Activated CD4-positive, alpha-beta T cell treated with anti-CD3 and anti-CD28 coated beads, Interleukin-10, Interleukin-2, amounts not matched to agents 100 ng/mL and 50 ng/mL, durations not matched to agents 16 hours and 8 hours (primary cell): Measurements from ENCODE around the gene CAST.
"Not testable (repeated sequence)": the region's sequence is repeated elsewhere in the genome, so short reads cannot be mapped to it uniquely, and the experiment has no call there.

Source experiments
- DNase-seq: peaks from one replicate; pipeline ENCODE4 v3.0.0-alpha.2; 2020

Gene CAST

DNA sequence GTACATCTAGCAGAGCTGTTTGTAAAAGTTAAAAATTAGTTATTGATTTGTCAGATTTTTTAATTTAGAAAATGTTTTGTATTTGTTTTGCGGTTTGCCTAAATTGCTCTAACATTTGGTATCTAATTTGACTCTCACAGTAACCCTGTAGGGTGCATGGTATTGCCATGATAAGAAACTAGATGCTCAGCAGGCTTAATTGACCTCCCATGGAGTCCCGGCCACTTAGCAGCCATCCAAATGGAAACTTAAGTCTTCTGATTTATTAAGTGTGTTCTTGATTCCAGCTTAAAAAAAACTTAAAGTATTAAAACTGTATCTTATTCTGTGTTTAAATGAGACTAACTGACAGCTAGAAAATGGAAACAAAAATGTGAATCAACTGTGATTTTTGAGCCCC is 54.5 kb downstream of the CAST start:
- no peak for DNase-seq

DNA sequence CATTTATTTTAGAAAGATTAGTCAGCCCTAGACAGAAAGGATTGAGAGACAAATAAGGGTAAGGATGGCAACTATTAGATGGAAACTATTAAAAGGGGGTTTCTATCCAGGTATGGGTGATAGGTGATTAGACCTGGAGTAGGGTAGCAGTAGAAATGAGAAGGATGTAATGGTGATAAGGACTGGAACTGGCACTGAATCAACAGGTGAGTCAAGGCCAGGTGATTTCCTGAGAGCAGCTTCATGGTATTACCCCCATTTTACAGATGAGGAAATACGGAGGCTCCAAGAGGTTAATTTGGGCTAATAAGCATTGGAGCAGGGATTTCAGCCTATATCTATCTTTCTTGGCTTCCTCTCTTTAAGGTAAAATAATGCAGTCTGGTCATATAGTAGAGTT is 55.7 kb downstream of the CAST start:
- no peak for DNase-seq

DNA sequence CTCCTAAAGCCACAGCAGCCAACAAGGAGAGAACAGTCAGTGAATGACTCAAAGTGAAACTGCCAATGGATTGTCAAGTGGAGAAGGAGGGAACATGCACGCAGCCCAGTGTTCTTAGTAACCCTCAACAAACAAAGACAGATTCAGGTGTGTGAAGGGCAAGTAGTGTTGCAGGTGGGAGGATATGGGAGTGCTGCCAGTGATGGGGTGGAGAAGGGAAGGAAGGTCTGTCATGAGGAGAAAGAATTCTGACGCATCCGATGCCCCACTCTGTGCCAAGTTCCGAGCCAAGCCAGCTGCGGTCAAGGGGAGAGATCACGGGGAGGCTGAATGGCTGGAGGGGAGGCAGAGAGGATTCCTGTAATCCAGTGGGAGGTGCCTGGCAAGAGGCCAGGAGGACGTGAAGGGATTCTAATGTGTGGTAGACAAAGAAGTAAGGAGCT is 56.5 kb downstream of the CAST start:
- DNase-seq: no peak

DNA sequence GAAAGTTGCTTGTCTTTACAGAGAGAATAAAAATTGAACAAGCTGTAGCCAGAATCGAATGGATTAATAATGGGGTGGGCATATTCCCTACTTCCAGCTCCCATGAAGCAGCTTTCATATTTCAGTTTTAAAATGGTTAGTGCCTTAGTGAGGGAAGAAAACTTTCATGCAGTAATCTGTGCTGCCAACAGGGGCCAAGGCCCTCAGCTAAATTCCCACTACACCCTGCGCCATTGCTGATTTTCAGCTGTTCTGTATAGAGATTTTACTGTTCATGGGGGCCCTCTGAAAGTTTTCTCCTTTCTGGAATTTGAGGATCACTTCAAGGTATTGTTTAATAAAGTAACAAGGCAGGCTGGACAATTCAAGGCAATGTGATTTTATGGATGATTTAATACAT is 58.2 kb downstream of the CAST start:
- no peak for DNase-seq

DNA sequence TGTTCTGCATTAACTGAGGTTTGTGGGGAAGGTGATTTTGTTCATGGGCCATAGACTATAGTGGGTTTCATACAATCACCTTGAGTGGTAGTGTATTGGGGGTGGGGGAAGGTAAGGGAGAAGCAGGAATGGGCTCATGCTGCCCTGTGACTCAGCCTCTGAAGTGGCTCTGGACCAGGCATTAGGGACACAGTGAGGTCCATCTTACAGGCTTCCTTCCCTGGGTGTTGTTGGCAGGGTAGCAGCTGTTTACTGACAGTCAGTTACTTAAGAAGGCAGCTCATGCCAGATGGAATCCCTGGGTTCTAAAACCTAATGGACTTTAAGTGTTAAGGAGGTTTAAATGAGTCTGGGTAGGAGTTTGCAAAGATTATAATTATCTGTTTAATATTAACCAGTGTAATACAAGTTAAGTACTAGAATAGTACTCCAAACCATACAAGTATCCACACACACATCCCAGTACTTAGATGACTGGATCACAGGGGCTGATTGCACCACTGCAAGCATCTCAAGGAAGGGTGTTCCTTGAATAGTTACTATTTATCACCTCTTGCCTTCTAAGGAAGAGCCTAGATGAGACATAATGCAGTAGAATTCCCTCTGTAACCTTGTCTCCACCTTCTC is 59.3 kb downstream of the CAST start:
- no peak for DNase-seq

DNA sequence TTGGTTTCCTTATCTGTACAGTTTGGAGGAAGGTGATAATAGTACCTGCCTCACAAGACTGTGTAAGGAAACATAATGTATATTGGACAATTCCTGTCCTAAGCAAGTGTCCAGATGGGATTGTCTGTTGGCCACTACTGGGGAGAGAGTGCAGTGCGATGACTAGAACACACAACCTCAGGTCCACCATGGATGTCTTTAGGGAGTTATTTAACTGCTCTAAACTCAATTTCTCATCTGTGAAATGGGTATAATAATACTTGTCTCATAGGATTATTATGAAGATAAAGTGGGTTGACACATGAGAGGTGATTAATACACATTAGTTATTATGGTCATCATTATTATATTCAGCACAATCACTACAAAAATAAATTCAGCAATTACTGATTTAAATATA is 63.1 kb downstream of the CAST start:
- DNase-seq: no peak

DNA sequence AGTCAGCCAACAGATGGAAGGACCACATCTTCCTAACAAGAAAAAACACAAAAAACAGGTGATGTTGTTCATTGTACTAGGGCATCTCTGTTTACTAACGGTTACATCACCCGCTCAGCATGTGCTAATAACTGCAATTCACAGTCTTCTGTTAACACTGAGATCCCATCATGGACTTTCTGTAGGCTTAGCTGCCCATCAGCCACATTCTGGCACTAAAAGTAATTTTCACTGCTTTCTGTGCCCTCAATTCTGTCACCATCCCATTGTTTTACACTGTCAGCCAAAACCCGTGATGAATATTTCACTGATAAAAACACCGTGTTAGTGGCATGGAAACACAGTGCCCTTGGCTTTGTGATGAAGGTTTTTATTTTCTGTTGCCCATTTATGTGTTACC is 64.6 kb downstream of the CAST start:
- DNase-seq: no peak

DNA sequence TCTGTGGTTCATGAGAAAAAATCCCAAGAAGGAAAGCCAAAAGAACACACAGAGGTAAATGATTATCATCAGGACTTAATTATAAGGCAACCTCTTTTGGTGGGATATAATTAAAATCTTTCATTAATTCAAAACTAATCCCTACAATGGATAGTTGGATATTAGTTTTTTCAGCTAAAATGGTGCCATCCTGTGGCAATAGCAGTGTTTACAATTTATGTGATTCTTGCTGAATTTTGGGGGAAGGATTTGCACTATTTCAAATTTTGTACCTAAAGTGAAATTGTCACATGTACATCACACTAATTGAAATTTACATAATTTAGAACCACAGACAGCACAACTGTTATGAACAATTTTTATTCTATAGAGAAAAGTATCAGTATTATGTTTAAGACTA is 67.0 kb downstream of the CAST start:
- no peak for DNase-seq

DNA sequence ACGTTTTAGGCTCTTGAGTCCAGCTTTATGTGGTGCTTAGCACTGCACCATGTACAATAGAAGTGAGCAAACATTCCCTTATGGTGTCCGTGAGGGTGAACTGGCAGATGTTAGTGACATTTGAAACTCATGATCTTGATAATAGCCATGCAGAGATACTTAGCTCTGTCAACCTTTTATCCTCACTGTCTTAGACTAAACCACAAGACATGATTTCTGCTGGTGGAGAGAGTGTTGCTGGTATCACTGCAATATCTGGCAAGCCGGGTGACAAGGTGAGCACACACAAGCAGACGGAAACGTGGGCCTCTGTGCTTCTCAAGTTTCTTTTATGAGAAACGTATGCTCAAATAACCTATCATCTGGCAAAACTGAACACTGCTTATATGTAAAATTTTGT is 68.4 kb downstream of the CAST start:
- no peak for DNase-seq

DNA sequence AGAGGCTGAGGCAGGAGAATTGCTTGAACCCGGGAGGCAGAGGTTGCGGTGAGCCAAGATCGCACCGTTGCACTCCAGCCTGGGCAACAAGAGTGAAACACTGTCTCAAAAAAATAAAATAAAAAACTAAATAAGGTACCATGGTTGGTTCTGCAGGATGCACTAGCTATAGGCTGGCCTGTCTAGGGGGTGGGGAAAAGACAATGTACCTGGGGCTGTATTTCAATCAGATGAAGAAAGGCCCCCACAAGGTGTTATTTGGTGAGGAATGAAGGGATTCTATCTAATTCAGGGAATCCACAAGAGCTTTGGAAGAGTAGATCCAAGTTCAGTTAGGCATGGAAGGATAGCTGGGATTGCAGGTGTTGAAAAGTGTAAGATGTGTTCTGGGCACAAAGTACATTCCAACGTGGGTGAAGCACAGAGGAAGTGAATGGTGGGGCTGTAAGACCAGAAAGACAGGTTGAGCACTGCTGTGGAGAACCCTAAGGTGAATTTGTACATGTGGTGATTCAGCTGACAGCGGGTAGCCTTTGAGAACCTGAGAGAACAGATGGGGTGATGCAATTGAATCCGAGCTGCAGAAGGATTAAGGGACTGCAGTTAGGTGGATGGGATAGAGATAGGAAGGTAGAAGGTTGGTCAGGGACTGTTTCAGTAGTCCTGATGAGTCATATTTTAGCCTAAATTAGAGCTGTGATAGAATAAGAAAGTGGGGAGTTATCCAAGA is 71.8 kb downstream of the CAST start:
- no peak for DNase-seq

DNA sequence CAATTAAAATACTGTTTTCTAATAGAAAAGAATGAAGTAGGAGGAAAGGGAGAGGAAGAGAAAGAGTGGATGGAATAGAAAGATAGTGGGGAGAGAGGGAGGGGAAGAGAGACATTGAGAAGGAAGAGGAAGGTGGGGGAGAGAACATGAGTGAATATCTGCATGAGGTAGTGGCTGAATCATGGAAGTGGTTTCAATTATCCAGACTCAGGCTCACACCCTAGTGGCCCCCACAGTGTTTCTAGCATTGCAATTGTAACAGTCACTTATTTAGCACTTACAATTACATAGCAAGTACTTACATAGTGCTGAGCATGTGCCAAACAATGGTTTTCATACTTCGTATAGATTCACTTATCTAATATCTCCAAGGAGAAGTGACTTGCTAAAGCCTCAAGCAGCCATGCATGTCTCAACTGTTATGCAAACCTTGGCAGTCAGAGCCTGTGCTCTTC is 72.7 kb downstream of the CAST start:
- DNase-seq: no peak

DNA sequence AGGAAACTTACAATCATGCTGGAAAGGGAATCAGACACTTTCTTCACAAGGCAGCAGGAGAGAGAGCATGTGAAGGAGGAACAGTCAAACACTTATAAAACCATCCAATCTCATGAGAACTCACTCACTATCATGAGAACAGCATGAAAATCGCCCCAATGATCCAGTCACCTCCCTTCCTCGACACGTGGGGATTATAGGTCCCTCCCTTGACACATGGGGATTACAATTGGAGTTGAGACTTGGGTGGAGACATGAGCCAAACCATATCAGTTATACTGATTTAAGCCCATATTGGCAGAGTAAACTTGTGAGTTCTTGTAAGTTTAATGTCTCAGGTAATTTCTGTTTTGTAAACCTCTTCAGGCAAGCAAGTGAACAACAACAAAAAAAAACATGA is 74.8 kb downstream of the CAST start:
- DNase-seq: no peak

DNA sequence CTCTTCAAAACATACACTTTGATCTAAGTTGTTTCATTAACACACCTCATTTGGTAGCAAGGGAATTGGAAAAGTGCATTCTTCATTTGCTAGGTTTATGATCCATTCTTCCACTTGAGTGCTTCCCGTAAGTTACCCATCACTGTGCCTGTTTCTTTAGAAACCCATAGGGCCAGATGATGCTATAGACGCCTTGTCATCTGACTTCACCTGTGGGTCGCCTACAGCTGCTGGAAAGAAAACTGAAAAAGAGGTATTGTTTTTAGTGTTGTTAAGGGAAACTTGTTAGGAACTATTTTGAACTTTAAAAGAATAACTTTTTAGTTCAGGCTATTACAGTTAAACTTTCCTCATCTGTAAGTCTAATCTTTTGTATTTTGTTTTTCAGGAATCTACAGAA is 78.9 kb downstream of the CAST start:
- no peak for DNase-seq

DNA sequence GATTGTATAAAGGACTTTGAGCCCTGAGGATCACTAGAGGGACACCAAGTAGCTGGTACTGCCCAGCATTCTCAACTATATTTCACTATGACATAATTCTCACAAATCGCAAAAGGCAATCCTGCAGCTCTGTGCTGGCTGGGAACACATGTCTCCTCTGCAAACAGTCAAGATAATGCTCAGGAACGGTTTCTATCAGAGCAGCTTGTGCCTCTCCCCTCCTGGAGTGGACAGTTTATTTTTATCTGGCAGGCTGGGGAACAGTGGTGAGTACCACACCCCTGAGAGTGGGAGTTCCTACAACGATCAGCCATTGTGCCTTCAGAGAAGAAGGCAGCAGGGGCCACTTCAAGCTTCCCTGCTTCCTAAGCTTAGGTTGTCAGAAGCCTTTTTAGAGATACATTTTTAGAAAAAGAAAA is 79.7 kb downstream of the CAST start:
- DNase-seq: no peak

DNA sequence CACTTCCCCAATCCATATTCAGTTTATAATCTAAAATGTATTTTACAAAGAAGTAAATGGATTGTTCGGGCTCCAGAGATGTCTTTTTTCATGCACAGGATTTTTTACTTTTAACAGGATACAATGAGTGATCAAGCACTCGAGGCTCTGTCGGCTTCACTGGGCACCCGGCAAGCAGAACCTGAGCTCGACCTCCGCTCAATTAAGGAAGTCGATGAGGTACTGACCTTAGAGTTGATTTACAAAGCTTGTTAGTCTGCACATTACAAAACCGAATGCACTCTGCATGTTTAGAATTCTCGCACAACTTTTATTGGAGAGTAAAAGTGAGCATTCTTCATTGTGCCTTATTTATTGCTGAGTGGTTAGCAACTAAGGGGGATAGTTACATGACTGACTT is 80.4 kb downstream of the CAST start:
- no peak for DNase-seq

DNA sequence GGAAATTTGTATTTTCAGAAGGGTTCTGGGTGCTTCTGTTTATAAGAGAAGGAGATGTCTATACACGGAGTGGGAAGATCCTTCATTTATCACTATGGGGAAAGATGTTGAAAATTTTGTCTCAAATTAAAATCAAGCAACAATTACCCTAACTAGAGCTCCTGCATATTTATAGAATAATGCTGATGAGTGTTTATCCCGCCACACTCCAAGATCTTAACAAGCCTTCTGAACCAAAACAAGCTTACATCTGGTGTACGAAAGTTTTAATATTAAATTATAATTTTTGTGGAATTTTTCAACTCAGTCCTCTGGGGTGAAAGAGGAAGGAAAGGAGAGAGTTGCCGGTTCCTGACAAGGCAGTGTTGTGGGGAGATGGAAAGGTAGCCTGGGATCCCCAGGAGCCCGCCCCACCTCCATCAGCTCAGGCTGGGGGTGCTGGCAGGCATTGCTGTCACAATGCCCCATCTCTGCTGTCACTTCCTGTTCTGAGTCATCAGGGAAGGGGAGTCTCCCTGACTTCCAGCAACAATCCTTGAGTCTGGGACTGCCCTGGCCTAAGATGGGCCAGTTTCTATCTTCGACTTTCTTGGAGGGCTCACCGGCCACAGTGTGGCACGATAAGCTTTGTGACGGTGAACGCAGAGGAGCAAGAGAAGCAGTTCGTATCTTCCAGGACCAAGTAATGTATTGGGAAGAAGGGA is 81.0 kb downstream of the CAST start:
- no peak for DNase-seq

DNA sequence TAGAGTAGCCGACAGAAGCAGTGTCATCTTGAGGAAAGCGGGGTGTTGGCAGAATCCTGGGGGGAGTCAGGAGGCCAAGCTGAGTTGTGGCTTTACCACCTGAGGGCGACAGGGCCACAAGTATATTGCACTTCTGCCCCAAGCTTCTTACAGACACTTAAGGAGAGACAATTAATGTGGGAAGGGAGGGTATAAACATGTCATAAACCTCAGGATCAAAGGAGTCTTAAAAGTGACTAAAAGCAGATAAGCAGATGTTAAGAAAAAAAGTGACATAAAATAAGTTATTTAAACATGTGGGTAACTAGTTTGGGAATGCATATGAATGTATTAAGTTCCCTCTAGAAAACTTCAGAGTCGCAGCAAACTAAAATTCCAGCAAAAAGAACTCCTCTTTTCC is 81.6 kb downstream of the CAST start:
- no peak for DNase-seq

DNA sequence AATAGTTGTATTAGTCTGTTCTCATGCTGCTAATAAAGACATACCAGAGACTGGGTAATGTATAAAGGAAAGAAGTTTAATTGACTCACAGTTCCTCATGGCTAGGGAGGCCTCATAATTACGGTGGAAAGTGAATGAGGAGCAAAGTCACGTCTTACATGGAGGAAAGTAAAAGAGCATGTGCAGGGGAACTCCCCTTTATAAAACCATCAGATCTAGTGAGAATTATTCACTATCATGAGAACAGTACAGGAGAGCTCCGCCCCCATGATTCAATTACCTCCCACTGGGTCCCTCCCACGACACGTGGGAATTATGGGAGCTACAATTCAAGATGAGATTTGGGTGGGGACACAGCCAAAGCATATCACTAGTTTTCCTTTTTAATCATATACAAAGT is 82.0 kb downstream of the CAST start:
- not testable (repeated sequence) for DNase-seq

DNA sequence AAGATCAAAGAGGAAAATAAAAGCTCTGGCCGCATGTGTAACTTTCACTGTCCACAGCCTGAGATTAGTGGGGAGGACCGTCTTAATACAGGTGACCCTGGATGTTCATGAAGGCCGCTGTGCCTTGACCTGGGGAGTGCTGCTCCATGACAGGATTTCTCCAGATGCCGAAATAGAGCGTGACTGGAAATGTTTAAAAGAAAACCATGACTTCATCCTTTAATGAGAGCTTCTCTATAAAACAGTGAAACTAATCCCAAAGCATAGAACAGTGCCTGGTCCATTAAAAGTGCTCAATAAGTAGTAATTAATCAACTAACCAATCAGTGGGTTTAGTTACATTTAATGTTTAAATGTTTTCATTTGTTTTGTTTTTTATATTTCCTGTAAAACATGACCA is 82.8 kb downstream of the CAST start:
- DNase-seq: no peak

DNA sequence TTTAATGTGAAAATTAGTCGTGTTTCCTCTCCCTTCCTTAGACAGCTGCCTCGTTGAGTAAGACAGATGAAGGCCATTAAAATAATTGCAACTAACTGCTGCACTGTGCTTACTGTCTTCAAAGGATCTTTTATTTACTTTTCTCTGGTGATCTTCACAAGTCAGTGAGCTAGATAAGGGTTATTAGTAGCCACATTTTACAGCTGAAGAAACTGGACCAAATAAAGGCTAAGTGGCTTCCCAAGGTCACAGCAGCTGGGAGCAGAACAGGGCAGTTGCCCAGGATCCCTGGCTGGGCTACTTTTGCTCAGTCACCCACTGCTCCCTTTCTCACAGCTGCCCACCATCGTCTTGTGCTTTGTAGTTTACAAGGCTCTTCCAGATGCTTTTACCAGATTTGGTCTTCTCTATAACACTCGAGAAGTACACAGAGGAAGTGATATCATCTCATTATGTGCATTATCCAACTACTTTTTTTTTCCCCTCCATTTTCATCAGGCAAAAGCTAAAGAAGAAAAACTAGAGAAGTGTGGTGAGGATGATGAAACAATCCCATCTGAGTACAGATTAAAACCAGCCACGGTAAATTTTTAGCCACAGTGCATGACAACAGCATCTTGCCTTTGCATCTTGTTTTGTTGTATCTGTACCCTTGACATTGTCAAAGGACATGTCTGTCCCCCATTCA is 83.8 kb downstream of the CAST start:
- no peak for DNase-seq

DNA sequence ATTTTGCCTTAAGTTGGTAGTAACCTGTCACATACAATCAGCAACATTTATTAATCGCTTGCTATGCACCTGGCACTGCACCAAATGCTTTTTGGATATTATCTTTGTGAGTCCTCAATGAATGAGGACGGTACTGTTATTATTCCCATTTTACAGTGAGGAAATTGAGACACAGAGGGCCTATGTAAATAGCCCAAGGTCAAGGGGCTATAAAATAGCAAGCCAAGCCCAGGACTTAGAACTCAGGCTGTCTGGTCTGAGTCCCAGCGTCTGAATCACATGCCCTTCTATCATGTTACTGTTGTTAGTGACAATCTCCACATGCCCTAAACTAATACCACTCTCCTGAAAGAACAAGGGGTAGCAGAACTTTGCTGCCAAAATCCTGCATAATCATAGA is 85.5 kb downstream of the CAST start:
- no peak for DNase-seq

DNA sequence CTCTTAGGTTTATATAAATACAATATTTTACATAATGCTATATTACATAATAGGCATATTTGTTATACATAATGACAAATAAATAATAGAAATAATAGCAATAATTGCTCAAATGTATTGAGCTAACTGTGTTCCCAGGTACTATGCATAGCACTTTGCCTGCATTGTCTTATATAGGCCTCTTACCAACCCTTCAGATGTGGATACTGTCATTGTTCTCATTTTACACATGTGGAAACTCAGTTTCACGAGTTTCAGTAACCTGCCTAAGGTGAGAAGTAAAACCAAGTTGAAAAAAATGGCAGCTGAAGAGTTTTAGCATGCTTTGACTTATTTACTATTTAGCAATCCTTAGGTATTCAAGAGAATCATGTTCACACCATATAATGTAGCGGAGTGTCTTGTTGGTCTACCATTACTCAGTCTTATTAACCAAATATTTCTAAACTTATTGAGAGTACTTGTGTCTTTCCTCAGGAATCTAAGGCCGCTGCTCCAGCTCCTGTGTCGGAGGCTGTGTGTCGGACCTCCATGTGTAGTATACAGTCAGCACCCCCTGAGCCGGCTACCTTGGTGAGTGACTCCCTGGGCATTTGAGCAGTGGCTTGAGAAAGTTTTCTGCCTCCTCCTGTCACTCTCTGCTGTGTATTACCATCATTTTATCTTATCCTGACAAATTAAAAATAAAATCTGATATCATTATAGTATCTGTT is 88.1 kb downstream of the CAST start:
- no peak for DNase-seq
